RWPE2 (cell line): ENCODE measurements around the gene WNT16.

Experiments
- ATAC-seq: fragments of 200-7000 bp; cut with Tn5 transposase; 3 replicates; pipeline ENCODE4 v1.9.1; 2021; ENCODE audit warnings: low read depth
- DNase-seq: peaks from one replicate; pipeline ENCODE4 v3.0.0-alpha.2; 2020; ENCODE audit warnings: low spot score
- H3K27ac ChIP-seq: fragments of 450-650 bp; 2 replicates; pipeline ENCODE4 v1.5.1; 2017; ENCODE audit warnings: mild to moderate bottlenecking; ENCODE audit not compliant: poor library complexity, severe bottlenecking
- H3K27me3 ChIP-seq: fragments of 250-450 bp; sonication (Bioruptor Pico); 2 replicates; pipeline ENCODE4 v1.5.1; 2021; ENCODE audit warnings: mild to moderate bottlenecking, moderate library complexity; ENCODE audit not compliant: insufficient read depth, poor library complexity, severe bottlenecking
- H3K36me3 ChIP-seq: fragments of 250-450 bp; sonication (Bioruptor Pico); 2 replicates; pipeline ENCODE4 v1.5.1; 2020; ENCODE audit warnings: low read depth, mild to moderate bottlenecking, moderate library complexity
- H3K4me1 ChIP-seq: fragments of 250-450 bp; sonication (Bioruptor Pico); 2 replicates; pipeline ENCODE4 v1.5.1; 2021; ENCODE audit warnings: mild to moderate bottlenecking, moderate library complexity; ENCODE audit not compliant: insufficient read depth, poor library complexity, severe bottlenecking
- H3K4me3 ChIP-seq: fragments of 250-450 bp; sonication (Bioruptor Pico); 2 replicates; pipeline ENCODE4 v1.5.1; 2021; ENCODE audit warnings: mild to moderate bottlenecking, moderate library complexity; ENCODE audit not compliant: severe bottlenecking
- H3K9me3 ChIP-seq: fragments of 250-450 bp; sonication (Bioruptor Pico); 2 replicates; pipeline ENCODE4 v1.5.1; 2021; ENCODE audit warnings: mild to moderate bottlenecking, moderate library complexity; ENCODE audit not compliant: severe bottlenecking
- CTCF ChIP-seq: fragments of 450-650 bp; IDR thresholded peaks from one replicate; pipeline ENCODE4 v1.5.1; 2017; ENCODE audit warnings: mild to moderate bottlenecking, moderate library complexity; ENCODE audit not compliant: poor library complexity, severe bottlenecking

The WNT16 gene

GRCh38 chr7:121294448-121294992, 34.3 kb upstream of the WNT16 start:
- Histone ChIP-seq H3K4me1 (no peaks in the 10 kb centered on the region), H3K4me3 (no peak overlapping the region), H3K27me3 (no peaks in the 10 kb centered on the region), H3K36me3 (no peaks in the 10 kb centered on the region), H3K9me3 (no peaks in the 10 kb centered on the region), H3K27ac (no peak overlapping the region)
- no peak for TF ChIP-seq CTCF
- ATAC-seq (no peak), DNase-seq (no peak)

GRCh38 chr7:121297843-121298242, 31.0 kb upstream of the WNT16 start:
- no peak overlapping the region for H3K4me3 ChIP-seq
- DNase-seq (no peak), ATAC-seq (no peak)
- no peaks in the 10 kb centered on the region for H3K9me3 ChIP-seq
- H3K27ac ChIP-seq = no peak overlapping the region
- H3K4me1 ChIP-seq = no peaks in the 10 kb centered on the region
- TF ChIP-seq CTCF = no peak
- no peaks in the 10 kb centered on the region for H3K36me3 ChIP-seq
- H3K27me3 ChIP-seq = no peaks in the 10 kb centered on the region

GRCh38 chr7:121298831-121299239, 30.0 kb upstream of the WNT16 start:
- TF ChIP-seq CTCF = no peak
- no peaks in the 10 kb centered on the region for H3K36me3 ChIP-seq
- no peak for ATAC-seq

GRCh38 chr7:121300685-121301420, 27.9 kb upstream of the WNT16 start:
- H3K27me3 ChIP-seq = no peaks in the 10 kb centered on the region
- H3K9me3 ChIP-seq = no peaks in the 10 kb centered on the region
- H3K36me3 ChIP-seq = no peaks in the 10 kb centered on the region
- DNase-seq (no peak), ATAC-seq (no peak)
- TF ChIP-seq CTCF = no peak
- H3K4me3 ChIP-seq = no peak overlapping the region
- no peak overlapping the region for H3K27ac ChIP-seq
- H3K4me1 ChIP-seq = no peaks in the 10 kb centered on the region

More at GRCh38 chr7:121298831-121299239, 30.0 kb upstream of the WNT16 start:
- no peak overlapping the region for H3K4me3 ChIP-seq
- no peaks in the 10 kb centered on the region for H3K4me1 ChIP-seq
- no peaks in the 10 kb centered on the region for H3K27me3 ChIP-seq
- no peak overlapping the region for H3K27ac ChIP-seq
- H3K9me3 ChIP-seq = no peaks in the 10 kb centered on the region
- DNase-seq = no peak
